T-helper 1 cell treated with Interleukin-12 subunit alpha and Interleukin-12 subunit beta and Interleukin-4 antibody, amounts not matched to agents 30 ng/mL and 1 ng/mL, for 36 hours (primary cell): ENCODE results near the gene RPS23. TPM values are rescaled to one million over a fixed set of nuclear protein-coding genes. Genes with fewer than 3 reads are reported as not detected.

ENCODE experiments used
- intact Hi-C: fragments of 100-400 bp; cut with micrococcal nuclease; formaldehyde crosslinking; loops from one replicate; pipeline ENCODE4 v1.15.1; 2024
- total RNA-seq: library from RNA; stranded (reverse); gene quantifications from 2 replicates; pipeline ENCODE4 v1.2.3, GENCODE V29; 2022

The RPS23 gene
- total RNA-seq, result 1,889 and 1,910 TPM in 2 replicates

DNA sequence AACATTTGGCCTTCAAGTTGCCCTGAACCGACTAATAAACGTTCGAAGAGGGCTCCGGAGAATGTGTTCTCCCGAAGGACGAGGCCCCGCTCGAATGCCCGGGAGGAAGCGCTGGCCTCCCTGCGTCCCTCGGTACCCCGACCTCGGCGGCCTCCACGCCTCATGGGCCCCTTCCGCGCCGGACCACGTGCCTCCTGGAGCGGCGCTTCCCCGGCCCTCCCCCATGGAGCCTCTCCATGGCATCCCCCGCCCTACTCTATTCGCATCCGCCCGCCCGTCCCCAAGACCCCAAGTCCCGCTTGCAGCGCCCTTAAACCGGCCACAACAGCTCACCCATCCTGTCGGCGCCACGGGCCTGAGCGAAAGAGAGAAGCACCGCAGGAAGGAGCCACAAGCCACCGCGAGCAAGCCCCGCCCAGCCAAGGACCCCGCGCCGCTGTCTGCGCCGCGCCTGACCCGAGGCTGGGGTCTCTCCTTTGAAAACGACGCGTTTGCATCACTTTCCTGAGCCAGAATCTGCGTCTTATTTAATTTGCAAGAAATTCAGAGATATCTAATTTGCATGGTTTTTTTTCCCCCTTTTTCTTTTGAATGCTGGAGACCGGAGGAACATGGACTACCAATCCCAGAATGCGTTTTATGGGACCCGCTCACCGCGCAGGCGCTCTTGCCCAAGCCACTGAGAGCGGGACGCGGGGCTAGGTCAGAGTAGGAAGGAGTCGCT, at the start of gene RPS23:
Gene RPS23, minus strand, starts transcription at position 368 of the 724 bp plus-strand sequence. Its CDS starts 31 bp downstream, at position 337.
- intact Hi-C loops, result loop anchor here (1.0 to 5.0 kb wide), 11 partner anchors 79 to 1871 kb away; partner anchors contain the start of genes DHFR, MSH3, SSBP2 and TMEM167A

DNA sequence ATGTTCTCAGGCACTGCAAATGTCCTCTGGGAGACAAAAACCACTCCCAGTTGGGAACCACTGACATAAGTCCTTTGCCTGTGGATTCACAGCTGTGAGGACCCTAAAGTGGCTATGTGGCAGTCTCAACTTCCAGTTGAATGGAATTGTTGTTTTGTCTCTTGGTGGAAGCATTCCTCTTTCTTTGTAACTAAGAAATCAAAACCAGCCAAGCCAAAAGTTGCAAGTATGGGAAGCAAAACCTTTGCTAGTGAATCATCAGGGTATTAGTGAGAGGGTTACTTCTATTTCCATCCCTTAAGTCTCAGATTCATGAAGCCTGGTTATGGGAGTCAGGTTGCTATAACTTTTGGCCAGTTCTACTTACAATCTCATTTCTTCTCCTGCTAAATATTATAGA, 49.8 kb upstream of the RPS23 start:
- intact Hi-C loops, result no loop called here

DNA sequence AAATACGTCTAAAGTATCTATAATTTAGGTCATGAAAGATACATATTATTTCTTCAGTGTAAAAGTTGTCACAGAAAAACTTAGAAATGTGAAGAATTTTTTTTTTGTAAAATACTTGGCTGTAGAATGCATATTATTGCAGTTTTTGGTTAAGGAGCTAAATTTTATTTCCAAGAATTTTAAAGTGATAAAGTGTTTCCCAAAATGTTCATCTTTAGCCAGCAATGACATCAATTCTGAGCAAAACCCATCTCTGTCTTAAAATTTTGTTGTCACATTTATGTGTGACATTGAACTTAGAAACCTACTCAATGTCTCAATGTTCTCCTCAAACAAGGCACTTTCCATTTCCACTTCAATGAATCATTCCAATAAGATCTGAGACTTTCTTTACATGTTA, 47.8 kb upstream of the RPS23 start:
- intact Hi-C loops, result no loop called here

DNA sequence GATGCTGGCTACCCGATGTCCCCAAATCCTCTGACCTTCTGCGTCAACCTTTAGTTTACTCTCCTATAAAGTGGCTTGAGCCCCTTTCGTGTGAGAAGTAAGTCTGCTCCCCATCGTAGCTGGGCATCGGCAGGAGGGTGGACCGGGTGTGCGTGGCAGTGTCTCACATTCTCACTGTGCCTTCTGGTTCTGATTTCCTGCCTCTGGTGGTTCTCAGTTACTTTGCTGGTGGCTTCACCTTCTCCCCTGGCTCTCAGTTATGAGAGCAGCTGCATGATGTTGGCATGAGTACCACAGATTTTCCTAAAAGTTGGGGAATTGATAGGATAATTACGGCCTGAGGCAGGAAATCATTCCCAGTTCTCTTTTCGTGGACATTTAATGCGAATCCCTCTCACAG, 47.0 kb upstream of the RPS23 start:
- intact Hi-C loops, result no loop called here

DNA sequence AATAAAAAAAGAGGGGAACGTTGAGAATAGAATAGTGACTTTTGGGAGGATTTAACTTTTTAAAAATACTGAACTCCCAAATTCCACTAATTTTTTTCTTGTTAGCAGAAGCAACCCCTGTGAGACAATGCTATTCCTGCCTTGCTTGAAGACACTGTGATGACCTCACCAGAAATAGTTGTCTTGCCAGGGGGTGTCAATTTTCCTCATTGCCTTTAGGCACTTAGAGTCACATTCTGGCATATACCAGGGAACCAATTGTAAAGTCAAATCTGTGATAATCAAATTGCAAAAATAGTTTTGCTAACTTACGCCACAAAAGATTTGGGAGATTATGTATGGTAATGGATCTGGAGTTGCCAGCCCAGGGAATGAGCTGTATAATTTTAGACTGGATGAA, 42.8 kb upstream of the RPS23 start:
- intact Hi-C loops, result no loop called here

DNA sequence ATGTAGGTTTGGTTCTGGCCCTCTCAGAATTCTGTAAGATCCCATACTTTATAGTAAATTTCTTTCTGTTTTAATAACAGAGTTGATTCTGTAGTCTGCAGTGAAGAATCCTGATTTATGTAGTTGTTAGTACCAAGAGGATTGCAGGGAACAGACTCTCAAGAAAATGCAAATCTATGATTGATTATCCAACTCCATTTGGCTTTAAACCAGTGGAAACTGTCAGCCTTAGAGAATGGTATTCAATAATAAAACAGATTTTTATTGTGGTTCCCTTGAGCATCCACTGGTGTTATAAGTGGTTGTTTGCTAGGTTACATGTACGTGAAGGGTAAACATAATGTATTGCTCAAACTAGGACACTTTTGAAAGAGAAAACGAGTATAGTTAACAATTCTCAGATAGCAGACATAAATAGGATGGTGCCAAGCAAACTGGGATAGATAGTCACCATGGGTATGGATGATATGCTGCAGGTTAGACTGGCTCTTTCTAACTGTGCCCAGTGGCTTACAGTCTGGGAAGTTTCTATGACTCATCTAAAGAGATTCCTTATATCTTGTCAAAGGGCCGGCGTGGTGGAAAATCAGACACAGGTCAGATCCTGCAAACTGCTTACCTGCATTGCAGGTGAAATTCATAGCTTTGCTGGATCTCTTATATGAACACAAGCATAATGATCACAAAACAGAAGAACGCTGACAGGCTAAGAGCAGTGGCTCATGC, 41.7 kb upstream of the RPS23 start:
- intact Hi-C loops, result no loop called here

DNA sequence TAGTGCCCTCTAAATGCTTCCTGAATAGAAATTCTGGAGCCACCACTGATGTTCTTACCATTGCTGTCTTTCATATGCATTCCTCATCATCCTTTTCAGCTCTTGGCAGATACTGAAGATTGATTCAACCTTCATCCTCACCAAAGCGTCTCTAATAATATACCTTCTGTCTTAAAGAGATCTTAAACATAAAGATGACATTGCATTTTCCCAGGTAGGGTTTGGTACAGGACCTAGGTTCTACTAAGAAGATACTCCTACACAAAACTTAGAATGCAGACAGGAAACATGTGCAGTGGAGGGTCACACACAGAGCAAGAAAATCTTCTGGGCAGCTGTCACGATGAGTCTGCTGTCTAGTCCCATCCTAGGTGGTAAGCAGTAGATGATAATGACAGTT, 41.0 kb upstream of the RPS23 start:
- intact Hi-C loops, result no loop called here

DNA sequence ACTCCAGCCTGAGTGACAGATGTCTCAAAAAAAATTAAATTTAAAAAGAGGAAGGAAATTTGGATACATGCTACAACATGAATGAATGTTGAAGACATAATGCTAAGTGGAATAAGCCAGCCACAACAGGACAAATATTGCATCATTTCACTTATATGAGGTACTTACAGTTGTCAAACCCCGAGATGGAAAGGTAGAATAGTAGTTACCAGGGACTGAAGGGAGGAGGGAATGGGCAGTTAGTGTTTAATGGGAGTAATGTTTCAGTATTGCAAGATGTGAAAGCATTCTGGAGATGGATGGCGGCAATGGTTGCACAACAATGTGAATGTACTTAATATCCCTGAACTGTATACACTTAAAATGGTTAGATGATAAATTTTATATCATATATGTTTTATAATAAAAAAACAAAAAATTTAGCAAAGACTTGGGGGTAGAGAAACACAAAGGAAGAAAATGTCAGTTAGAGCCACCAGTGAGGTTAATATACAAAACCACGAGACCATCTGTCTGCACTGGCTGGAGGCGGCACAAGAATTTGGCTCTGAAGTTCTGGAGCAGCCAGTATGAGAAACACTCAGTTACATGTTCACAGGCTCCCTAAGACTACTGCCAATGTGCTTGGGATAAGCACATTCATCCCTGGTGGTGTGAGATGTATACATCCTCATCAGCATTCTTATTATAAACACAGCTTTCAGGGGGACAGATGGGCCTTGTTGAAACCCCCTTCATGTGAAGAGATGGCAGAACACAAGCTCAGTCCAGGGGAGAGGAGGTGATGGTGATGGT, 37.0 kb upstream of the RPS23 start:
- intact Hi-C loops, result no loop called here

DNA sequence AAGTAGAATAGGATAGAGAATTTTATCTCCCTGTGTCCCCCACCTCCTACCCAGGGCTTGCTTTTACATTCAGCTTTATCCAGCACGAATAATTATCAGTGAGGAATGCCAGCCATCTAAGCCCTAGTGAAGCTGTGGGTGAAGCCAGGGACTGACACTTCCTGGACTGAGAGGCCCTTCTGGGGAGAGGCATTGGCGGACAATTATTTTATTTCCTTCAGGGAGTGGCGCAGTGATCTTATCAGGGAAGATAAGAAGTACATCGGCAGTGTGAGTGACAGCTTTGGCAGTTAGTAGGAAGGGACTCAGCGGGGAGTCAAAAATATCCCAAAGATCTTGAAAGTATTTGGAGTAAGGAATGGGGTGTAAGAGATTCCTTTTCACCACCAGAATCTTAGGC, 34.9 kb upstream of the RPS23 start:
- intact Hi-C loops, result no loop called here

DNA sequence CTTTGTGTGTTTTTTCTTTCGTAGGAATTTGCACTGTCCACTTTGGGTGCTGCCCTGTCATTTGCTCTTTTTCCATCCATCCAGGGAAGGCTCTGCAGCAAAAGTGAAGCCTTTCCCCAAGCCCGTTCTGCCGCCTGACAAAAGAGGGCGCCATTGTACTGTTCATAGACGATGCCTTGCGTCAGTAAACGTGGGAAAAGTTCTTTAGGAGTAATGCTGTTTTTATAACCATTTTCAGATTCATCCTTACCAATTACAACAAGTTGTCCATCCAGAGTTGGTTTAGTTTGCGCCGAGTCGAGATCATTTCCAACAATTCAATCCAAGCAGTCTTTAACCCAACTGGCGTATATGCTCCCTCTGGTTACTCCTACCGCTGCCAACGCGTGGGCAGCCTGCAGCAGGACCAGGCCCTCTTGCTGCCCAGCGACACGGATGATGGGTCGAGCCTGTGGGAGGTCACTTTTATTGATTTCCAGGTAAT, 34.3 kb upstream of the RPS23 start:
- intact Hi-C loops, result loop anchor here (1.0 kb wide), 6 partner anchors 329 to 1399 kb away; no protein-coding TSS in a partner anchor

DNA sequence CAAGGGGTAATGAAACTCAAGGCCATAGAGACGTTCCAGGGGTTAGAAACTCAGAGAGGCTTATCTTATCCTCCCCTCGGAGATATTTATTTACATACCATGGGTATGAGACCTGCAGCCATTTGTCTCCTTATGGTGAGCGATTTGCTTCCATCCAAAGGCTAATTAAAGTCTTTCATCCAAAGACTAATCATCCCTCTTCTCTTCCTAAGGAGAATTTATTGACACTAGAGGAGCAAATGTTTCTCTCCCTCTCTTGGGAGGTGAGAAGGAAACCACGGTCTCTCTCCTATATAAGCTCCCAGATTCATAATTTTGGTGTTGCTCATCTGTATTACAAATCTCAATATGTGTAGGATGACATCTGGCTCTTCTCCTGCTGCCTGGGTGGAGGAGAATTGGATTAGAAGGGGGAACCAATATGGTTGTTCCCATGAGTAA, 31.0 kb upstream of the RPS23 start:
- intact Hi-C loops, result no loop called here

DNA sequence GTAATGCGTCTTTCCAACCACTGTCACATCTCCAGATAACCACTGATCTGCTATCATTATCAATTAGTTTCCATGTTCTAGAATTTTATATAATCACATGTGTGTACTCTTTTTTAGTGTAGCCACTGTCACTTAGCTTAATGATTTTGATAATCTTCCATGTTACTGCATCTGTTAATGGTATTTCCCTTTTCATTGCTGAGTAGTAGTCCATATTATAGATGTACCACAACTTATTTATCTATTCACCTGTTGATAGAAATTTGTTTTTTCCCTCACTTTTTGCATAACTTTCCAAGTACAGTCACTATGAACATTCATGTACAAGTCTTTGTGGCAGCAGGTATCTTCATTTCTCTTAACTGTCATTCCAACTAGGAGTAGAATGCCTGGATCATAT, 30.3 kb upstream of the RPS23 start:
- intact Hi-C loops, result no loop called here

DNA sequence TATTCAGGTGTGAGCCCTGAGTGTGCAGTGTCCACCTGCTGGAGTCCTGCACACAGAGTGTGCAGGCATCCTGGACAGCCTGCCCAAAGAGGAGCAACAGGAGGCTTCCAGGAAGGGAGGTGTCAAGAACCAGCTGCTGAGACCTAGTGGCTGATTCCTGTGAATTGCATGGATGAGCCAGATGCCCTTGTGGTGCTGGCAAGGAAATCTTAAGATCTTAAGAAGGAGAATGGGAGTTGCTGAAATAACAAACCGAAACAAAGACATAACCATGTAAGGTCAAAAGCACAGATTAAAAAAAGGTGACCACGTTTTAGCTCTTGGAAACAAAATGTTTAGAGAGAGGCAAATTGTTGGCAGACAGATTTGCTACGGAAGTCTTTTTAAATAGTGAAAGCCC, 29.3 kb upstream of the RPS23 start:
- intact Hi-C loops, result no loop called here

DNA sequence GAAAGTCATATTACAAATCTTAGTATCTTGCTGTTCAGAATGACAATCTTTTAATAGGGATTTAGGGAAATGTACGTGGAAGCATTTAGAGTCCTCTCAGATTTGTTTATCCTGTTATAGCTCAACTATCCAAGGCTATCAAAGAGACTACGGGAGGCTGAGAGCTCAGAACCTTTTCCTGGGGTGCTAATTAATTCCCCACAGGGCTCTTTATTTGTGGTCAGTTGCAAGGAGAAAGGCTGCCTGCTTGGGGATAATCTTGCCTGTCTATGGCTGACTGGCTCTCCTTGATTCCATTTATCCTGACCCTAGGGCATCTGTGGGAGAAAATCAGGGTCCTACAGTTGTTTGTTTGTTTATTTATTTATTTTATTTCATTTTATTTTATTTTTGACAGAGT, 28.0 kb upstream of the RPS23 start:
- intact Hi-C loops, result no loop called here

DNA sequence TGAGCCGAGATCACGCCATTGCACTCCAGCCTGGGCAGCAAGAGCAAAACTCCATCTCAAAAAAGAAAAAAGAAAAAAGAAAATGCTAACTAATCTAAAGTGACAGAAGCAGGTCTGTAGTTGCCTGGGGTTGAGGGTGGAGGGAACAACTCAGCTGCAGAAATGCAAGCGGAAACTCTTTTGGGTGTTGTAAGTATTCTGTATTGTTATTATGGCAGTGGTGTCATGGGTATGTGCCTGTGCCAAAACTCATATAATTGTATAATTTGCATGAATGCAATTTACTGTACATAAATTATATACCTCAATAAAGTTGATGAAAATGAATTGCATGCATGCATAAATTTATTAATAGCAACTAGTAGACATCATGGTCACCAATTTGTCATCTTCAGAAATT, 23.0 kb upstream of the RPS23 start:
- intact Hi-C loops, result no loop called here

DNA sequence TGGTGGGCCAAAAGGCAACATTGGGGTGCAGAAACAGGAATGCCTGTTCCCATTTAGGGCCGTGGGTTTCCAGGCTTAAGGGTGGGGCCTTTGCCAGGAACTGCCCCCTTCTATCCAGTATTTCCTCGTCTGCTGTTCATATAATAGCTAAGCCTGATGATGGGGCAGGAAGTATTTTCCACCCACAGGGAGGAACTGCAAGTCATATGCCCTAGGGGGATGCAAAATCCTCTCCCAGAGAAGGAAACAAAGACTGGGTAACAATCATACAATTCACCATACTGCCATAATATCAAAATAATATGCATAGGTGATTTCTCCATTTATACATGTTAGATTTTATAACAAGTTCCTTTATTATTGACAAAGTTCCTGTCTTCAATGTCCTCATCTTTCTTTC, 20.5 kb upstream of the RPS23 start:
- intact Hi-C loops, result no loop called here

DNA sequence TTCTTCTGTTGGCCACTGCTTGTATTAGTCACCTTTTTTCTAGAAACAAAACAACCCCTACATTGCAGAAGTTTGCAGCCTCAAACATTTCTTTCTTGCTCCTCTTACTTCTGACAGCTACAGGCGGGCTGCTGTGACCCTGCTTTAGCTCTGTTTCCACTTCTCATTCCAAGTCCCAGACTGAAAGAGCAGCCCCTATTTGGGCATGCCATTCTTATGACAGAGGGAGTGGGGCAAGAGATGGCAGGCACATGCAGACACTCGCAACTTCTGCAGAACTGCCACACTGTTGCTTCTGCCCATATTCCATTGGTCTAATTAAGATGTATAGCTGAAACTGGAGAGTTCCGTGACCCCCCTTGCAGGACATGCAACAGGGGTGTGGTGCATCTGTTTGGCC, 19.6 kb upstream of the RPS23 start:
- intact Hi-C loops, result no loop called here

DNA sequence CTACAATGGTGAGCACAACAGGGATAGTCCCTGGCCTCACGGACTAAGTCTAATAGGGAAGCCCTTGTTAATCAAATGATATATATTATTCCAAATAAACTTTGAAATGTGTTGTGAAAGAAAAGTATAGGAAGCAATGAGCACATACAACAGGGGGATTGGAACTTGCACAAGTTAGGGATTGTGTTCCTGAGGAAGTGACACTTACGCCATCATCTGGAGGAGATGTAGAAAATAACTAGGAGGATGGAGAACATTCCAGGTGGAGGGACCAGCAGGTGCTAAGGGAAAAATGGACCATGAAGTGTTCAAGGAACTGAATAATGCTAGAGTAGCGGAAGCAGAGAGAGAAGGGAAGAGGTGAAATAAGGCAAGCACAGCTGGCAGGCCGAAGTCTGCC, 18.8 kb upstream of the RPS23 start:
- intact Hi-C loops, result no loop called here

DNA sequence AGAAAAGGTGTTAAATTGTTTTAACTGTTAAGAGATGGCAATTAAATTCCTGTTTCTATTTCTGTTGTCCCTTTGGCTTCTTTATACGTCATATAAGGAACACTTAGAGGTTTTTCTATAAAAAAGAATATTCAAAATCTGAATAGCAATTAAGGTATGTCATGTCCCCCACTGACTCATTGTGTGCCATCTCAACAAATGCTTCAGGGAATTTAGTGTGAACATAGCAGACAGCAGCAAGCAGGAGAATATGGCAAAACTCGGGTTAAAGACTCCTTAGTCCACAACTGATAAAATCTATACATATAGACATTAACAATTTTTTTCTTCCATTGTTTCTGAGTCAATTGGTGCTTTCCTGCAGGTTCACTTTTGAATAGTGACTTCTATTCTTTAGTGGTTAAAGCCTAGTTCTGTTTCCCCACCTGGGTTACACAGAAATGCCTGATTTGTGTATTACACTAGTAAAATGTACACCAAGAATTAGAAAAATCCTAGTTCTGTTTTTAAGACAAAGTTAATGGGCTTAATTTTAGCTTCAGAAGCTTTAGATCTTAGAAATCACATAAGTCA, 17.9 kb upstream of the RPS23 start:
- intact Hi-C loops, result no loop called here

DNA sequence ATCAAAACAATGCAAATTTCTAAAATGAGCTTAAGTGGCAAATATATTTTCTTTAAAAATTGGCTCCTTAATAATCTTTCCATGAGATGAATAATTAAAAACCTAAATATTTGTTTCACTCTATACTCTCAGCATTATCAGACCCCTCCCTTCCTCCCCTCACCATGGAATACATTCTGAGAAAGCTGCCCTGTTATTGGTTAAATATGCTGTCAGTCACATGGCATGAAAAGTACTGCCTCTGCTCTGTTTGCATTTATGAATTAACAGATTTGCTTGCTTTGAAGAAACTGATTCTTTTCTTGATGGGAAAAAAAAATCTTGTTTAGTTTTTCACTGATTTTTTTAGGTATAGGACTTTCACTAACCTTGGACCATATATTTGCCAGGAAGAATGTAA, 17.0 kb upstream of the RPS23 start:
- intact Hi-C loops, result no loop called here

DNA sequence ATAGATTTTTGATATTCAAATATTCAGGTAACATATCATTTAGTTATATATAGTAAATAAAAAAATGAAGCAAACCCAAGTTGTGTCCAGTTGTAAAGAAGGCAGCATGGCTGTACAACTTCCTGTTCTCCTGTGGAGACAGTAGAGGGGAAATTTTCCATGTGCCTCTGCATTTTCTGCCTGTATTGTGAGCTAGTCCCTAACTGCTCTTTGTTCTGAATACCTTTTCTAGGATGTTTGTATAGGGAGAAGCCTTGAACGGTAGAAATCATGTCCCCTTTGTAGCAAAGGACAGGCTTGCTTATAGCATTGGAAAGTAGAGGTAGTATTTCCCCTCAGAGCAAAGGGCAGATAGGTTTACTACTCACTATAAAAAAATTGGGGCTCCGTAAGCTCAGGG, 13.3 kb upstream of the RPS23 start:
- intact Hi-C loops, result no loop called here

DNA sequence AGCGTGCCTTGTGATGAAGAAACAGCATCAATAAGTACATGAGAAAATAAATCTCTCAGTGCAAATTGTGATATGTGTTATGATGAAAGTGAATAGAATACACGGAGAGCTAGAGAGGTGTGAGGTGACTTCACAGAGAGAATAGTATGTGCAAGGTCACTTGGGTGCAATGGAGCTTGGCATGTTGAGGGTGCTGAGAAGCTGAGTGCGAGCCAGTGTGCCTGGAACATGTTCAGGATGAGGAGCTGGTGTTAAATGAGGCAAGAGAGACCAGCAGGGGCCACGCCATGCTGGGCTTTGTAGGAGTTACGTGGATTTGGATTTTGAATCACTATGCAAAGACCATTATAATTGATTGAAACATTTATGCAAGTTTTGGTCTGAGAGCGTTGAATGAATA, 12.8 kb upstream of the RPS23 start:
- intact Hi-C loops, result no loop called here
